AG09319 (cell line): ENCODE results near the gene EPB41L2.
"Not testable (repeated sequence)": the region's sequence is repeated elsewhere in the genome, so short reads cannot be mapped to it uniquely, and the experiment has no call there.

Source experiments
- DNase-seq: peaks from one replicate; pipeline ENCODE4 v3.0.0-alpha.2; 2010; ENCODE audit warnings: low read depth; ENCODE audit errors: extremely low read depth
- CTCF ChIP-seq: IDR thresholded peaks from 2 replicates; pipeline ENCODE4 v1.5.1; 2011; ENCODE audit warnings: low read depth, mild to moderate bottlenecking, inconsistent platforms, low read length, moderate library complexity

The EPB41L2 gene

GRCh38 chr6:130994319-130995097 is 68.5 kb downstream of the EPB41L2 start:
- no peak for DNase-seq
- no peak for TF ChIP-seq CTCF

- DNase-seq = no peak
Measured at GRCh38 chr6:130993292-130993765, 69.7 kb downstream of the EPB41L2 start.

GRCh38 chr6:130991422-130992137 is 71.5 kb downstream of the EPB41L2 start:
- DNase-seq = no peak
- TF ChIP-seq CTCF = no peak

More at GRCh38 chr6:130993292-130993765, 69.7 kb downstream of the EPB41L2 start:
- no peak for TF ChIP-seq CTCF

- DNase-seq = not testable (repeated sequence)
Measured at GRCh38 chr6:130987539-130987938, 75.5 kb downstream of the EPB41L2 start.

GRCh38 chr6:130985115-130985514 is 77.9 kb downstream of the EPB41L2 start:
- no peak for TF ChIP-seq CTCF
- no peak for DNase-seq

- no peak for TF ChIP-seq CTCF
- DNase-seq = no peak
Measured at GRCh38 chr6:130982941-130983456, 80.0 kb downstream of the EPB41L2 start.

- no peak for TF ChIP-seq CTCF
- DNase-seq = no peak
Measured at GRCh38 chr6:130982135-130982534, 80.9 kb downstream of the EPB41L2 start.
